NCI-H2107 (cell line): ENCODE measurements around the gene CCDC152.

Experiments
- DNase-seq: peaks from one replicate; lab custom pipeline; 2025; lab: John Stamatoyannopoulos, UW

CCDC152 gene

GRCh38 chr5:42781584-42781983 is 25.0 kb downstream of the CCDC152 start:
- DNase-seq: no peak

- no peak for DNase-seq
Observed at GRCh38 chr5:42784132-42784531, 27.5 kb downstream of the CCDC152 start.

GRCh38 chr5:42785756-42786155 is 29.1 kb downstream of the CCDC152 start:
- no peak for DNase-seq

GRCh38 chr5:42787073-42787472 is 30.5 kb downstream of the CCDC152 start:
- no peak for DNase-seq

- no peak for DNase-seq
Observed at GRCh38 chr5:42787845-42788244, 31.2 kb downstream of the CCDC152 start.

GRCh38 chr5:42791151-42791550 is 34.5 kb downstream of the CCDC152 start:
- peak; percentile 53 for DNase-seq

GRCh38 chr5:42798284-42799240 is 41.9 kb downstream of the CCDC152 start:
- no peak for DNase-seq

GRCh38 chr5:42799241-42799608 is 42.6 kb downstream of the CCDC152 start:
- no peak for DNase-seq

GRCh38 chr5:42799668-42800114 is 43.1 kb downstream of the CCDC152 start:
- no peak for DNase-seq

- no peak for DNase-seq
Observed at GRCh38 chr5:42800748-42801330, 44.2 kb downstream of the CCDC152 start.

- no peak for DNase-seq
Observed at GRCh38 chr5:42801516-42802166, 45.0 kb downstream of the CCDC152 start.

- no peak for DNase-seq
Observed at GRCh38 chr5:42804717-42805339, 48.2 kb downstream of the CCDC152 start.

- no peak for DNase-seq
Observed at GRCh38 chr5:42806004-42806700, 49.5 kb downstream of the CCDC152 start.

- DNase-seq: no peak
Observed at GRCh38 chr5:42806701-42807262, 50.2 kb downstream of the CCDC152 start.

GRCh38 chr5:42807722-42808447 is 51.3 kb downstream of the CCDC152 start:
- no peak for DNase-seq

- no peak for DNase-seq
Observed at GRCh38 chr5:42808888-42809611, 52.4 kb downstream of the CCDC152 start.

GRCh38 chr5:42810834-42811590 is 54.4 kb downstream of the CCDC152 start:
- DNase-seq: no peak

GRCh38 chr5:42811591-42812446 is 55.2 kb downstream of the CCDC152 start, which contains the start of gene SELENOP:
Gene SELENOP, minus strand, starts transcription at chr5:42811892. Its CDS starts 3,539 bp downstream, at chr5:42808353.
- DNase-seq: peak; percentile 61
